Sigmoid colon (tissue), 7 donors: ENCODE measurements around the gene OGFR. TPM values are rescaled to one million over a fixed set of nuclear protein-coding genes. Genes with fewer than 3 reads are reported as not detected.

Source experiments
- DNase-seq: peaks from one replicate; pipeline ENCODE4 v3.0.0-alpha.2; 2019
- H3K27ac ChIP-seq, 4 donors: fragments of 200-600 bp; sonication (generic); one replicate each; pipeline ENCODE4 v1.5.1; 2016 to 2019; ENCODE audit warnings: mild to moderate bottlenecking in 1 of 4
- H3K27me3 ChIP-seq, 3 donors: fragments of 200-600 bp; sonication (generic); one replicate each; pipeline ENCODE4 v1.5.1; 2019; ENCODE audit warnings: mild to moderate bottlenecking in 1 of 3
- H3K36me3 ChIP-seq, 4 donors: fragments of 200-600 bp; sonication (generic); one replicate each; pipeline ENCODE4 v1.5.1; 2016 to 2019
- H3K4me1 ChIP-seq, 4 donors: fragments of 200-600 bp; sonication (generic); one replicate each; pipeline ENCODE4 v1.5.1; 2017 to 2019
- H3K4me3 ChIP-seq, 4 donors: fragments of 200-600 bp; sonication (generic); one replicate each; pipeline ENCODE4 v1.5.1; 2017 to 2019; ENCODE audit warnings: mild to moderate bottlenecking in 2 of 4, moderate library complexity in 1 of 4
- H3K9me3 ChIP-seq, 4 donors: fragments of 200-600 bp in 3 of 4; sonication (generic) in 3 of 4; one replicate each; pipeline versions ENCODE4 v1.5.1 to v1.6.1; 2013 to 2019
- CTCF ChIP-seq, 4 experiments: fragments of 450-650 bp in 3 of 4; fragments of 200-600 bp in 1 of 4; IDR thresholded peaks; one replicate each; pipeline ENCODE4 v1.5.1; 2016 to 2019; ENCODE audit warnings: antibody characterized with exemption in 4 of 4, mild to moderate bottlenecking in 3 of 4, moderate library complexity in 2 of 4
- EP300 ChIP-seq, 4 donors: sonication (generic); formaldehyde crosslinking; IDR thresholded peaks; one replicate each; pipeline ENCODE4 v1.6.1; 2017; ENCODE audit warnings: antibody characterized with exemption in 4 of 4
- POLR2A ChIP-seq, 2 donors: fragments of 450-650 bp; IDR thresholded peaks; one replicate each; pipeline ENCODE4 v1.6.1; 2016; ENCODE audit warnings: antibody characterized with exemption in 2 of 2, mild to moderate bottlenecking in 2 of 2, moderate library complexity in 2 of 2
- POLR2AphosphoS5 ChIP-seq, 4 donors: sonication (generic); formaldehyde crosslinking; IDR thresholded peaks; one replicate each; pipeline ENCODE4 v1.6.1; 2017; ENCODE audit warnings: antibody characterized with exemption in 4 of 4
- WGBS, 2 donors: extraction: QIAGEN DNeasy Blood & Tissue Kit; methylation state at CpG; one replicate each; pipeline ENCODE4 v1.1.7; 2013; 5-methylcytosine and 5-hydroxymethylcytosine counted together
- intact Hi-C: fragments of 100-400 bp; cut with DNase I; formaldehyde crosslinking; loops from one replicate; pipeline ENCODE4 v1.15.1; 2023
- polyA plus RNA-seq, 3 donors: library from polyadenylated mRNA; stranded (reverse); fragments of 200-250 nt; gene quantifications; one replicate each; pipeline ENCODE4 v1.2.3, GENCODE V29; 2013
- total RNA-seq, 4 donors: library from RNA; depleted of rRNA; stranded (reverse); fragments of >200 nt; gene quantifications; one replicate each; pipeline ENCODE4 v1.1.0, GENCODE V29; 2016
- donor health status: healthy with polysubstance abuse.
- donor health status: Bipolar disorder and iron deficiency.
- donor health status: healthy.

The OGFR gene
- total and polyA plus RNA-seq, 7 donors = 22.2 to 64.8 (median 46.6) TPM

DNA sequence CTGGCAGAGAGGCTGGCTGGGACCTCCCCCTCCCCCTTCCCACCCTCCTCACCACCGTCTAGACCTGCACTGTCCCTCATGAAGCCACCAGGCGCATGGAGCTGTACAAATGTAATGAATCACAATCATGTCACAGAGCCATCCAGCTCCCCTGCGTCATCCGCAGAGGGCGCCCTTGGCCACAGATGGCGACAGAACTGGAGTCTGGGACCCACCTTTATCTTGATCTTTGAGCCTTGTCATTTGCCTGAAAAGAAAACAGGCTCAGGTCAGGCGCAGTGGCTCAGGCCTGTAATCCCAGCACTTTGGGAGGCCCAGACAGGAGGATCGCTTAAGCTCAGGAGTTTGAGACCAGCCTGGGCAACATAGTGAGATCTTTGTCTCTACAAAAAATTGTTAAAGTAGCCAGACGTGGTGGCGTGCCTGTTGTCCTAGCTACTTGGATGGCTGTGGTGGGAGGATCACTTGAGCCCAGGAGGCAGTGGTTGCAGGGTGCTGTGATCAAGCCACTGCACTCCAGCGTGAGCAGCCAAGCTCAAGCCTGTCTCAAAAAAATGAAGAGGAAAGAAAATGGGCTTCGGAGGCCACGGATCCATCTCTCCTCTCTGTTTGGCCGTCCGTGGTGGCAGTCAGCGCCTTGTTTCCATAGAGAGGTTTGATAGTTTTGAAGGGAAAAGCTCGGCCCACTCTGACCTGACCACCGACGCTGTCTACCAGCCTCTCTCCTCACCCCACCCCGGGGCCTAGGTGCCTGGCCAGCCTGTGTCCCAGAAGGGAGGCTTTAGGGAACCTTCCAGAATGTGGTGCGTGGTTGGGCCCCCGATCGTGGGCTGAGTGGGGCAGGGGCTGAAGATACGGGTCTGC lies 18.4 kb downstream of the OGFR start:
- H3K27ac ChIP-seq = no peak overlapping the region
- TF ChIP-seq CTCF (IDR thresholded peaks at IDR 0.05) (peak in 1 of 4 experiments; percentile 14), EP300 (IDR thresholded peaks at IDR 0.05) (no peak)
- peaks cover under 1 to 22% (median 12%) of the 10 kb centered on the region in 3 donors for H3K27me3 ChIP-seq
- intact Hi-C loops = no loop called here
- H3K9me3 ChIP-seq = no peaks in the 10 kb centered on the region
- no peak overlapping the region for H3K4me3 ChIP-seq
- 66 to 78% methylated on average over 24 of the region's 24 CpGs for WGBS, 2 donors
- no peak for DNase-seq
- H3K4me1 ChIP-seq = peaks cover 3 to 33% (median 28%) of the 10 kb centered on the region in 4 donors
- H3K36me3 ChIP-seq = no peaks in the 10 kb centered on the region

GRCh38 chr20:62823688-62824475 lies 19.2 kb downstream of the OGFR start:
- intact Hi-C loops = no loop called here
- H3K4me1 ChIP-seq = peaks cover 3 to 24% (median 20%) of the 10 kb centered on the region in 4 donors
- H3K27me3 ChIP-seq = peaks cover 0 to 14% (median 3%) of the 10 kb centered on the region in 3 donors
- no peaks in the 10 kb centered on the region for H3K36me3 ChIP-seq
- peak overlapping the region in 2 of 4 donors; percentile 86 to 89 for H3K27ac ChIP-seq
- TF ChIP-seq CTCF (IDR thresholded peaks at IDR 0.05) (no peak), EP300 (IDR thresholded peaks at IDR 0.05) (no peak), POLR2A (IDR thresholded peaks at IDR 0.05) (no peak), POLR2AphosphoS5 (IDR thresholded peaks at IDR 0.05) (no peak)
- H3K9me3 ChIP-seq = no peaks in the 10 kb centered on the region
- no peak for DNase-seq
- 88 to 91% methylated on average over 38 of the region's 38 CpGs for WGBS, 2 donors
- H3K4me3 ChIP-seq = peak overlapping the region in 1 of 4 donors; percentile 56

DNA sequence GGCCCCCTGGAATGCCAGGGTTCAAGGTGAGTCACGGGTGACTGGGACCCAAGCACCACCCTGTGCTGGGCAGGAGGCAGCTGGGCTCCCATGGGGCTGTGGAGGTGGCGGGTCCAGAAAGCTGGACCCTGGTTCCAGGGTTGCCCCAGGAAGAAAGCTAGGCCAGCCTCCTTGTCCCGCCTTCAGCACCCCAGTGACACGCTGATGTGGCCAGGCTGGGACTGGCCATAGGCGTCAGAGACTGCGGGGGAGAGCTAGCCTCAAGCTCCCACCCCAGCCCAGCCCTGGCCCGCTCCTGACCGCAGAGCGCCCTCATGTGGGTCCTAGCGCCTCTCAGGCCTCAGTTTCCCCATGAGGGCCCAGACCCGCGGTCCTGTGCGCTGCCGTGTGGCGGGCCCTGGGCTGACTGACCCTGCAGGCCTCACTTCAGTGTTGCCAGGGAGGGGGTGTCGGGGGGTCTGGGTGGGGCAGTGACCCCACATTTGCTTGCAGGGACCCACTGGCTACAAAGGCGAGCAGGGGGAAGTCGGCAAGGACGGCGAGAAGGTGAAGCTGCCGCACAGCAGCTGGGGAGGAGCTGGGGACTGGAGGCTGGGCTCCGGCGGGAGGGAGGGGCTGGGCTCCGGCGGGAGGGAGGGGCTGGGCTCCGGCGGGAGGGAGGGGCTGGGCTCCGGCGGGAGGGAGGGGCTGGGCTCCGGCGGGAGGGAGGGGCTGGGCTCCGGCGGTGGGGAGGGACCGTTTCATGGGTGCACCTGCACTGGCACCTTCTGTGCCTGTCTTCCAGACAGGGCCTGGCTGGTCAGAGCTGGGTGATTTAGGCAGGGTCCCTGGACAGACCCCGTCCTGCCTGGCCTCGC lies 20.1 kb downstream of the OGFR start:
- Histone ChIP-seq H3K4me1 (peaks cover 3 to 16% (median 12%) of the 10 kb centered on the region in 4 donors), H3K27me3 (peaks cover 0 to 6% (median 0%) of the 10 kb centered on the region in 3 donors), H3K9me3 (no peaks in the 10 kb centered on the region), H3K27ac (peak overlapping the region in 3 of 4 donors; percentile 23 to 89 (median 86)), H3K4me3 (peak overlapping the region in 3 of 4 donors; percentile 31 to 56 (median 32)), H3K36me3 (no peaks in the 10 kb centered on the region)
- peak; percentile 93 for DNase-seq
- intact Hi-C loops = no loop called here
- TF ChIP-seq POLR2AphosphoS5 (IDR thresholded peaks at IDR 0.05) (peak in 1 of 4 donors; percentile 23), EP300 (IDR thresholded peaks at IDR 0.05) (no peak)
- 14 to 29% methylated on average over 35 to 36 of the region's 36 CpGs for WGBS, 2 donors

GRCh38 chr20:62825333-62825985 lies 20.8 kb downstream of the OGFR start:
- Histone ChIP-seq H3K36me3 (no peaks in the 10 kb centered on the region), H3K27ac (peak overlapping the region in 2 of 4 donors; percentile 86 to 89), H3K9me3 (no peaks in the 10 kb centered on the region), H3K4me1 (peaks cover 3 to 12% (median 10%) of the 10 kb centered on the region in 4 donors), H3K4me3 (peak overlapping the region in 1 of 4 donors; percentile 56), H3K27me3 (no peaks in the 10 kb centered on the region)
- no peak for TF ChIP-seq POLR2A (IDR thresholded peaks at IDR 0.05)
- no peak for TF ChIP-seq EP300 (IDR thresholded peaks at IDR 0.05)
- TF ChIP-seq CTCF (IDR thresholded peaks at IDR 0.05) = no peak
- no peak for TF ChIP-seq POLR2AphosphoS5 (IDR thresholded peaks at IDR 0.05)
- 65 to 78% methylated on average over 22 of the region's 22 CpGs for WGBS, 2 donors
- no peak for DNase-seq
- intact Hi-C loops = no loop called here
